WI38 (cell line): ENCODE data around the gene PEMT.

Source experiments
- H3K4me3 ChIP-seq: 2 replicates; pipeline ENCODE4 v1.5.1; 2011; ENCODE audit warnings: low read depth, mild to moderate bottlenecking, control low read depth, low read length
- TF ChIP-seq, protein P1 (sequence below): IDR thresholded peaks from 2 replicates; pipeline ENCODE4 v1.5.1; 2012; ENCODE audit warnings: low read depth, mild to moderate bottlenecking, control low read depth, low read length

Gene PEMT

DNA sequence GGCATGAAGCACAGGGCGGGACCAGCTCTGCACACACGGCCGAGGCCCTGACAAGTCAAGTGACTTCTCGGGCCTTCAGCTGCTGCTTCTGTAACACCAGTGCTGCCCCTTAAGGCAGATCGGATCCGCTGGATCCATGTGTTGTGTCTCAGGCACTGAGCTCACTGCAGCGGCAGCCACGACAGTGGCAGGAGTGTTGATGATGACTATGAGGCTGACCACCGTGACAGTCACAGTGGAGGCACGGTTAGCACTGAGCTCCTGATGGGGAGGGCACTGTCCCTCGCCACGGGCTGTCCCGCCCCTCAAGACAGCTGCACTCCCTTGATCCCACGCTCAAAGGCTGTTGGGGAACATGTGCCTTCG is 29.4 kb downstream of the PEMT start:
- TF ChIP-seq, protein P1, sequence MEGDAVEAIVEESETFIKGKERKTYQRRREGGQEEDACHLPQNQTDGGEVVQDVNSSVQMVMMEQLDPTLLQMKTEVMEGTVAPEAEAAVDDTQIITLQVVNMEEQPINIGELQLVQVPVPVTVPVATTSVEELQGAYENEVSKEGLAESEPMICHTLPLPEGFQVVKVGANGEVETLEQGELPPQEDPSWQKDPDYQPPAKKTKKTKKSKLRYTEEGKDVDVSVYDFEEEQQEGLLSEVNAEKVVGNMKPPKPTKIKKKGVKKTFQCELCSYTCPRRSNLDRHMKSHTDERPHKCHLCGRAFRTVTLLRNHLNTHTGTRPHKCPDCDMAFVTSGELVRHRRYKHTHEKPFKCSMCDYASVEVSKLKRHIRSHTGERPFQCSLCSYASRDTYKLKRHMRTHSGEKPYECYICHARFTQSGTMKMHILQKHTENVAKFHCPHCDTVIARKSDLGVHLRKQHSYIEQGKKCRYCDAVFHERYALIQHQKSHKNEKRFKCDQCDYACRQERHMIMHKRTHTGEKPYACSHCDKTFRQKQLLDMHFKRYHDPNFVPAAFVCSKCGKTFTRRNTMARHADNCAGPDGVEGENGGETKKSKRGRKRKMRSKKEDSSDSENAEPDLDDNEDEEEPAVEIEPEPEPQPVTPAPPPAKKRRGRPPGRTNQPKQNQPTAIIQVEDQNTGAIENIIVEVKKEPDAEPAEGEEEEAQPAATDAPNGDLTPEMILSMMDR, result no peak

DNA sequence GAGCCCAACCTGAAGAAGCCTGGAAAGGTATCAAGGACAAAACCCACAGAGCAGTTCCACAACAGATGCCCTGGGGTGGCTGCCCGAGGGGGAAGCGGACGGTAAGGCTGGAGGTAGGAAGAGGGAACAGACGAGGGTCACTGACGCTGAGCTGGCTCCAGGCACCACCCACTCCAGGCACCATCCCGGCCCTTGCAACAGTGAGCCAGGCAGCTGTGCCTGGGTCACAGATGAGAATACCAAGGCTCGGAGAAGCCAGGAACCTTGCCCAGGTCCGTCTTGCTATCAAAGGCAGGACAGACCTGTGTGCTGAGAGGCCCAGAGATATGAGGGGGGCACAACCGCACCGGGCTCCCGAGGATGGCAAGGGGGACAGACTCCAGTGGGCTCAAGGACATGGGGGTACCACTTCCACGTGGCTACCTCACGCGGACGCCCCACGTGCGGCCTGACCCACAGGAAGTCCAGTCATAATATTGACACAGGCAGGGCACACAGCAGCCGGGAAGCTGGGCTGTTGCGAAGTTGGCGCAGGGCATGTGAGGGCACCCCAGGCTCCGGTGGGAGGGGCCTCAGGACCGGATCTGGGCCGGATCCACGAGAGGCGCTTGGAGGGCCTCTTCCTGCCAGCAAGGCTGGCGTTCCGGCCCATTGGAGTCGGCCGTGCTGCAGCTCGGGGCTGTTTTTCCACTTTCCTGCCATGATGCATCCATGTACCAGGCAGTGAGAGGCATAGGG is 29.9 kb downstream of the PEMT start:
- TF ChIP-seq, protein P1, result no peak
- no peak overlapping the region for H3K4me3 ChIP-seq

More for the DNA sequence above, 29.4 kb downstream of the PEMT start:
- H3K4me3 ChIP-seq, result no peak overlapping the region

DNA sequence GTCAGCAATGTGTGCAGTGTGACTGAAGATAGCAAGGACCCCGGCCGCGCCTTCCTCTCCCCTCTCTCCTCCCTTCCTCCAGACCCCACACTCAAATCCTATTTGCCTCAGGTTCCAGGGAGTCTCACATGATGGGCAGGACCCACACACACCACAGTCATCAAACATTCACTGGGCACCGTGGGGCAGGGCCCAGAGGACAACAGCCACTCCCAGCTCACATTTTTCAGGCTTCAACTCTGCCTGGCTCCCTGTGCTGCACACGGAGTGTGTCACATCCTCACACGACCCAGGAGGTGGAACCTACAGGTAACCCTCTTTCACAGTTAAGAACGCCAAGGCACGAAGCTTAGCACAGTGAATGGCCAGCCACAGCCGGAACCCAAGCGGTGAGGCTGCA is 30.5 kb downstream of the PEMT start:
- H3K4me3 ChIP-seq, result no peak overlapping the region
- TF ChIP-seq, protein P1, result no peak

DNA sequence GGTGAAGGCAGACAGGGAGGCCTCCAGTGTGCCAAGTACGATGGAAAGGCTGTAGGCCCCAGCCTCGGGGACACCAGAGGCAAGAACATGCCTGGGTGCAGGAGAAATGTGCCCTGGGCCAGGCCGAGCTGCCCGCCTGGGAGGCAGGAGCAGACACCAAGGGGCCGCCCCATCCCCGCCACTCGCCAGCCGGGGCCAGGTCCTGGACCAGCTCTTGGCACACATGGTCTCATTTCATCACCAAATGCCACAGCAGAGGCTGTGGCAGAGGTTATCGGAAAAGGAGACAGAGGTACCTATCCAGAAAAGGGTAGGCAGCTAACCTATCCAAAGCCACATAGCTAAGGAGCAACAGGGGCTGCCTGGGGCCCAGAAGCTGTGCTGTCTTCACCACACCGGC is 31.3 kb downstream of the PEMT start:
- TF ChIP-seq, protein P1, result no peak
- no peak overlapping the region for H3K4me3 ChIP-seq

DNA sequence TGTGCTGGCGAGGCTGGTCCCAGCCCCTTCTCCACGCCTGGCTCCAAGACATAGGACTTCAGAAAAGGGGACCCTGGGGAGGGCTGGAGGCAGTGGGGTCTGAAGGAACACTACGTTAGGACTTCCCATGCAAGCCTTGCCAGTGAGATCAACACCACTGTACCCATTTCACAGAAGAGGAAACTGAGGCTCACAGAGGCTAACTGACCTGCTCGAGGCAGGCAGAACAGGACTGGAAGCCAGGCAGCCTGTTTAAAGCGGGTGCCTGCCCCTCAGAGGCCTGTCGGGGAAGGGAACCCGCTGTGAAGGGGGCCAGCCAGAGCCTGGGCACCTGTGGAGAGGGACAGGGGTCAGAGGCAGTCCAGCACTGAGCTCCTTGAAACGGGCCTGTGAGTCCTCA is 32.3 kb downstream of the PEMT start:
- H3K4me3 ChIP-seq, result no peak overlapping the region
- TF ChIP-seq, protein P1, result no peak

DNA sequence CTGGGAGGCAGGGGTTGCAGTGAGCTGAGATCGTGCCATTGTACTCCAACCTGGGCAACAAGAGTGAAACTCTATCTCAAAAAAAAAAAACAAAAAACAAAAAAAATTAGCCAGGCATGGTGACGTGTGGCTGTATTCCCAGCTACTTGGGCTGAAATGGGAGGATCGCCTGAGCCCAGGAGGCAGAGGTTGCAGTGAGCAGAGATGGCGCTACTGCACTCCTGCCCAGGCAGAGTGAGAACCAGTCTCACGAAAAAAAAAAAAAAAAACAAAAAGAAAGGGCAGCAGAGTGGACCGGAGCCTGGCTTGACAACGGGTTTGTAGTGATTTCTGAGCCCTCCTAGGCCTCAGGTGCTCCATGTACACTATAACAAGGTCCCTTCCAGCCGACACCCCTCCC is 33.1 kb downstream of the PEMT start:
- TF ChIP-seq, protein P1, result no peak

DNA sequence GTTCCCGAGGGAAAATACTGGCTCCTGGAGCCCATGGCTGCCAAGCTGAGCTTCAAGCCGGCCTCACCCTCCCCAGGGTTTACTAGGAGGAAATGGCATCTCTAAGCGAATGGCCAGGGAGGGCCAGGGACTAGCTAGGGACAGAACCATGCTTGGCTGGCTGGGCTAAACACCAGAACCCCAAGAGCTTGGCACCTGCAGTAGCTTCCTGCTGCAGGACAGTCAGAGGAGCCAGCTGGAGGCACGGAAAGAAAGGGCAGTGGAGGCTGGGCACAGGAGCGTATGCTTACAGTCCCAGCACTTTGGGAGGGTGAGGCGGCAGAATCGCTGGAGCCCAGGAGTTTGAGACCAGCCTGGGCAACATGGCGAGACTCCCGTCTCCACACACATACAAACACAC is 33.7 kb downstream of the PEMT start:
- no peak overlapping the region for H3K4me3 ChIP-seq
- TF ChIP-seq, protein P1, result no peak

More for the DNA sequence above, 33.1 kb downstream of the PEMT start:
- no peak overlapping the region for H3K4me3 ChIP-seq
